NCI-H1092 (cell line): ENCODE data around the gene ADAM33.

ENCODE experiments used
- DNase-seq: peaks from one replicate; lab custom pipeline; 2025; lab: John Stamatoyannopoulos, UW

Gene ADAM33

DNA sequence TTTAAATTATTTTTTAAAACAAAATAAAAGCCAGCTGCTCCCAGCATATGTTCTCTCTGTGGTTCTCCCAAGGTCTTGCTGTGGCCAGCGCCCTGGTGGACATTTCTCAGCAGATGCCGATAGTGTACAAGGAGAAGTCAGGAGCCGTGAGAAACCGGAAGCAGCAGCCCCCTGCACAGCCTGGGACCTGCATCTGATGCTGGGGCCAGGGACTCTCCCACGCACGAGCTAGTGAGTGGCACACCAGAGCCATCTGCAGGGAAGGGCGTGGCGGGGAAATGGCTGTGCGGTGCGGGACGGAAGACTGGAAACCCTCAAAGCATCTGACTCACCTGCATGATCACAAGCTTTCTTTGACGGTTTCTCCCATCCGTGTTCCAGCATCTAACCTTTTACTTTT is 35.2 kb downstream of the ADAM33 start:
- DNase-seq: no peak

DNA sequence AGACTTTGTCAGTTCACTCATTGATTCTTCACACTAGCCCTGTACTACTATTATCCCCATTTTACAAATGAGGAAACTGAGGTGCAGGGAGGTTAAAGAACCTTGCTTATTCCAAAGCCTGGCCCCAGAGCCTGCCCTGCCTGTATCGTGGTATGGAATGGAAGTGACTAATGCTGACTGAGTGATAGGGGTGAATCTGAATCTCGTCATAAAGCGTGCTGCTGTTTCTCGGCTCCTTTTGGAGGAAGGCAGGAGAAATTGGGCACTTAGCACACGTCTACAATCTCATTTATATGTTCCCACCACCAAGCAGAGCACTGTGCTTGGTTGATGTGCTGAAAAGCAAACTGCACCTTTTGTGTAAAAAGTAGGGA is 35.8 kb downstream of the ADAM33 start:
- no peak for DNase-seq

DNA sequence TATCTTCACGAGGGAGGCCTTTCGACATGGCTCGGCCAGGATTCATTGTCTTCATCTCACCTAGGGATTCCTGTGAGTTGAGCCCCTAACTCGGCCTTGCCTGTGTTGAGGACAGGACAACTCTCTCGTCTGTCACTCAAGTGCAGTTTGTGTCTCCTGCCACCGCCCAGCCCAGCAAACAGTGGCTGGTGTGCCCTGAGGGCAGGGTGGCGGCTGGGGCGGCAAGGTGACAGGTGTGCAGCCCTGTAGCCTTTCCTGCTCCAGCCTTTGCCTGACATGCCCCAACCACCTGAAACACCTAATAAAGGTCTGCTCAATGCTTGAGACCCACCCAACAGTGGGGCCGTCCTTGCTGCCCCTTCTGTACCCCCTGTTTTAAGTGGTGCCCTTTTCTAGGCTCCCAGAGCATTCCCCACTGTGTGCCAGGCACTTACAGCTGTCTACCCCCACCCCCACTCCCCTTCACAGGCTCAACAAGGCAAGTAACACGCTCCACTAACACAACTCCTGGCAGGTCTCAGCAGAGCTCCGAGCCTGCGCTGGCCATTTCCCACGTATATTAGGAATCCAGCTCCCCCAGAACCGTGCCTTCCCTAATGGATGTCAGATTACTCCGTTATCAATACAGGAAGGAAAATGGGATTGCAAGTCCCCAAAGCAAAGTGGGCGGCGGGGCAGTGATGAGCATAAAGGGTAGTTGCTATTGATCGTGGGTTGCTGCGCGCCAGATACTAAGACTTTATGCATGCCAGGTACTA is 36.3 kb downstream of the ADAM33 start:
- DNase-seq: no peak

DNA sequence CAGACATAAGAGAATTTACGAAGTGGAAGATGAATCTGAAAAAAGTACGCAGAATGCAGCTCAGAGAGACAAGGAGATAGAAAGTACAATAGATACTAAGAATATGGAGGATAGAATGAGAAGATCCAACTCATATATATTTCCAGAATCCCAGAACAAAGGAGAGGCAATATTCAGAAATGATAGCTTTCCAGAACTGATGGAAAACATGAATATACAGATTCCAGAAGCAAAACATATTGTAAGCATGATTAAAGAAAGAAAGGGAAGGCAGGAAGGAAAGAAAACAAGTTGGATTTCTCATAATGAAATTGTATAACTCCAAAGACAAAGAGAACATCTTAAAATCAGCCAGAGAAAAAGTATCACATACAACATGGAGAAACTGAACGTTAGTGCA is 41.6 kb downstream of the ADAM33 start:
- DNase-seq: no peak

DNA sequence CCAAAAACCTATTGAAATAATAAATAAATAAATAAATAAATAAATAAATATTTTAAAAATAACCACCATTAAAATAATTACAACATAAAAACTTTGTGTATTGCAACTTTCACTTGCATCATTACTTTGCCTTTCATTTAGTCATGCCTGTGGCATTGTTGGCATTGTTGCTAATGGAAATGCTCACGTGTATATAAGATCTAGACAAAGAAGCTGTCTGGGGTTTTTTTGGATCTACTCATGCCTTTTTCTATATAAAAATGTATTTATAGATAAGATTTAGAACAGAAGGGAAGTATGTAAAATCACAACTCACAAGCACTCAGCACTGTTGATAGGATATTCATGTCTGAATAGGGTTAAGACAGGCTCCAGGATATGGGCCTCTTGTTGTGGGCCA is 46.5 kb downstream of the ADAM33 start:
- no peak for DNase-seq

DNA sequence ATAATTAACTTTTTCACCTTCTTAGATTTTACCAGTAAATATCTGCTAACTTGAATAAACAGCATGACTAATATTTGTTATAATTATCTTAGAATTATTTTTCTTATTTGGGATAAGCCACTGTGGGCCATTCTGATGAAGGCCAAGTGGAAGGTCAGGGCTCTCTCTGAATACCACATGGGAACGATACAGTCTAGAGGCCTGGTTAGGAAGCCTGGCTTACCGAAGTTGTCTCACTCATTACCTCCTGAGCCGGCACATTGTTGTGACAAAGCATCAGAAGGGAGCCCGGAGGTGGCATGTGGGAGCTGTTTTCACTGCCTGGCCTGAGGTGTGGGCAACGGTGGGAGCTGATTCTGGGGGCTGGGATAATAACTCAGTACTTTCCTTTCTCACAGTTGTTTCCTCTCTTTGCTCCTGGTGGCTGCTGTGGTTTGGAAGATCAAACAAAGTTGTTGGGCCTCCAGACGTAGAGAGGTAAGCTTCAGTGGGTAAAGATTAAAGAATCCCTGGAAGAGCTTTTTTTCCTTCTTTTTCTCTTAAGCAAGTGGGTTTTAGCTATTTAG is 47.8 kb downstream of the ADAM33 start:
- DNase-seq: no peak

DNA sequence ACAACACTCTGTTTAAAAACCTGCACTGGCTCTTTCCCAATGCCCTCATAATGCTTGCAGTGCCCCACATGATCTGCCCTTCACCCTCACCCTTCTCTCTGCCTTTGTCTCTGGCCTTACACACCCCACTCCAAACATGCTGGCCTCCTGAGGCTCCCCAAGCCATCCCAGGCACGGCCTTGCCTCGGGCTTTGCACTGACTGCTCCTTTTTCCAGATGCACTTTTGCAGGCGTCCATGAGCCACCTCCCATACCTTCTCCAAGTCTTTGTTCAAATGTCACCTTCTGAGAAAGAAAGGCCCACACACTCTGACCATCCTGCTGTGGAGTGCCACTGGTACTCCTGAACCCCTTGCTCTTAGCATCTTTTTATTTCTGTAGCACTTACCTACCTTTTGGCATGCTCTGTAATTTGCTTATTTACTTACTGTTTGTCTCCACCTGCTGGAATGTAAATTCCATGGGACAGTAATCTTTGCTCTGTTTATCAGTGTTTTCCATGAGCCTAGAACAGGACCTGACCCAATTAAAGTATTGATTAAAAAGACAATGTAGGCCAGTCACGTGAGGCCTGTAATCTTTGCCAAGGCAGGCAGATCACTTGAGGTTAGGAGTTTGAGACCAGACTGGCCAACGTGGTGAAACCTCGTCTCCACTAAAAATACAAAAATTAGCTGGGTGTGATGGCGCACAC is 49.4 kb downstream of the ADAM33 start:
- no peak for DNase-seq

DNA sequence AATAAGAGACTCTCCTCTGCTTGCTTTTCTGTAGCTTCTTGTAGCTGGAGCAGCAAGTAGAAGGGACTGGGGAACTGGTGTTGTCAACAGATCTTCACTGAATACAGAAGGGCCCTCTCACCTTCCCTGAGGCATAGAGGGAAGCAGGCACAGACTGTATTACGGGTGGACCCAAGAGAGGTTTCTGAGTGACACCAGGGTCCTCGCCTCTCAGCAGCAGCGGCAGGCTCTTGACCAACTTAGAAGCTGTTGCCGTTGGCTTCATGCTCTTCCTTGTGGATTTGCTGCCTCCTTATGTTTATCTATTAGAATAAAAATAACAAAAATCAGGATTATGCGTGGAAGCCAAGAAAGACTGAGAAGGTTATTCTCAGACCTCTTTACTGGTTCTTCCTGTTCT is 50.3 kb downstream of the ADAM33 start:
- DNase-seq: no peak

DNA sequence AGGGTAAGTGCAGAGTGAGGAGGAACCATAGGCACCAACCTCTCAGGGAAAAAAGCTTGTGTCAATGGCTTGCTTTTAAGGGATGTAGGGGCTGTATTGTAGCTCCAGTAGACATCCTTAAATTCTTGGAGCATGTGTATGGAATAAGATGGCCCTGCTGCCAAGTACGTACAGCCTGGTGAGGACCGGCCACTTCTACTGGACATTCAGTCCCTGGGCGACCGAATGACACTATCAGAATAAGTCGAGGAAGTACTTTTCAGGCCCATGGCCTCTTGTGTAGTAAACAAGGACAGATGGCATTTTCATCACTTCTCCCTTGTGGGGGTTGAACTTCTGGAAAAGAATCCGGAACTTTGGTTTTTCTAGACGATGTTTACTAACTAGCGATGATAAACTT is 51.4 kb downstream of the ADAM33 start:
- DNase-seq: no peak

DNA sequence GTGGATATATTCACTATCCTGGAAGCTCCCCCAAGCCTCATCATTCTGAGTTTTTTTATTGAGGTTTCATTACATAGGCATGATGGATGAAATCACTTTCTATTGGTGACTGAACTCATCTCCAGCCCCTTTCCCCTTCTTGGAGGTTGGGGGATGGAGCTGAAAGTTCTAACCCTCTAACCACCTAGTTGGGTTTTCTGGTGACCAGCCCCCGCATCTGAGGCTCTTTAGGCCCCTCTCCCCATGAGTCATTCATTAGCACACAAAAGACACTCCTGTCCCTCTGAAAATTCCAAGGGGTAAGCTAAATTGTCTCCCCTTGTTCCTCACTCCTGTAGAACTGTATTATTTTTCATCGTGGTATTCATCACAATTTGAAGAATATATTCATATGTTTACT is 51.9 kb downstream of the ADAM33 start:
- DNase-seq: no peak

DNA sequence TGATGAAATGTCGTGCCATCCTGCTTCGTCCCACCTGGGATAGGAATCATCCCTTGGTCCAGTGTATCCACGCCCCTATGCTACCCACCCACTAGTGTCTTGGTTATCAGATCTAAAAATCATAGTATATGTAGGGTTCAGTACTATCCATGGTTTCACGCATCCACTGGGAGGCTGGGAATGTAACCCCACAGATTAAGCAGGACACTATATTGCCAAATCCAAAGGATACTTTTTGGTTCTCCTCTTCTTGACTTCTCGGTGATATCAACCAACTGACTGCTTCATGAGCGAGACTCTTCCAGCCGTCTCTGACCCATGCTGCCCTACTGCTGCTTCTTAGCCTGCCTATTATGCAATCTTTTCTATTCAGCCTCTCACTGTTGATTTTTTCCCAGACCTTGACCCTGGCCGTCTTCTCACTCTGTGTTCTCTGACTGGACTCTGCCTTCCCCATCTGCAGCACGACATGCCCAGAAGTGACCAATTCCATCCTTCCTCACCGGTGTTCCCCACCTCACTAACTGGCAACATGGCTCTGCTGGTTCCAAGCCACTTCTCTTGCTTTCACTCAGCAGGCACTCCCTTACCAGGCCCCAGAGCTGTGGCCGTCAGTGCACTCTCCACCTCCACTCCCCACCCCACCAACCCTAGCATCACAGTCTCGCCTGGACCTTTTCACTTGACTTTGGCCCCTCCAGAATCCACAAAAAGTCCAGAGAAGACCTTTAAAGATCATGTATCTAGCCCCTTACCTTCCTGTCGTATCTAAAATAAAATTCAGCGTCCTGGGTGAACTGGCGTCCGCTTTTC is 53.1 kb downstream of the ADAM33 start:
- DNase-seq: no peak

DNA sequence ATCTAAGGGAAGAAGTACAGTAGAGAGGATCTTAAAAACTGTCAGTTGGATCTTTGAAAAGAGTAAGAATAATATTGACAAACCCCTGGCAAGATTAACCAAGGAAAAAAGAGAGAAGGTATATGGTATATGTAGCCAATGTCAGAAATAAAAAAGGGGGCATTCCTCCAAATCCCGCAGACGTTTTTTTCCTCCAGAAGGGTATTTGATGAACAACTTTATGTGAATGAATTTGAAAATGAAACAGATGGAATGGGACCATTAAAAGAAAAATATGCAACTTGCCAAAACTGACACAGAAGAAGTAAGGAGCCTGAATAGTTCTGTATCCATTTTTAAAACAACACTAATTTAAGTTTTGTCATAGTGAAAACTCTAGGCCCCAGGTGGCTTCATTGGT is 54.3 kb downstream of the ADAM33 start:
- DNase-seq: no peak

DNA sequence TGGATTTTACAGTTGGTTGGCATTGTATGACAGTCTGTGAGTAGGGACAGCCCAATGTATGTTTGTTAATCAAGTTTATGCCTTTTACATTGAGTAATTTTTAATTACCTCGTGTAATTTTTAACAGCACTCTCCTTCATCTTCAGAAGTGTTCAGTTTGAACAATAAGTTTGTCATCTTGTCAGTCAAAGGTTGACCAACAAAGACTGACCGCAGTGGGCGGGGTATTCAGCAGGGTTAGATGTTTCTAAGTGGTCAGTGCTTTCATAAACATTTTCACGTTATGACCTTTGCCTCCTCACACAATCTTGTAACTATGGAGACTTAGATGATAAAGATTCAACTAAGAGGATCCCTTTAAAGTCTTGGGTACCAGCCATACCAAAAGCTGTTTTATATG is 59.4 kb downstream of the ADAM33 start:
- DNase-seq: no peak

DNA sequence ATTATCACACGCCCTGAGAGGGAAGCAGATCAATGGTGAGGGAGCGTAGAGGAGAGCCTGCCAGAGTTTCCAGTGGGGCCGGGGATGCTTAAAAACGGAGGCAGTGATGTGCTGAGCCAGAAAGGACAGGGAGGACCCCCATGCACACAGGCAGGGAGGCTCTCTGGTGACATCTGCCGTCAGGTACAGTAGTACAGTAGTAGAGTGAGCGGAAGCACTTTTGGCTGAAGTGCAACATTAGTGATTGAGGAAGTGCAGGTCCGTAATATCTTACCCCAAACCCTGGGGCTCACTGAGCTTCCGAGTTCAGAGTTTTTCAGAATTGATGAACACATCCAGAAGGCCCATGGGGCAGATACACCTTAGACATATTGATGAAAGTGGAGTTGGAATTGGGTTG is 60.7 kb downstream of the ADAM33 start:
- DNase-seq: no peak
